GM19372 (cell line): ENCODE results near the gene GADD45G.

ENCODE experiments used
- ATAC-seq: cut with Tn5 transposase; IDR thresholded peaks from one replicate; pipeline ENCODE4 v1.9.1; 2021; ENCODE audit warnings: mild to moderate bottlenecking, low read depth, moderate library complexity; ENCODE audit not compliant: unreplicated experiment

GADD45G gene

DNA sequence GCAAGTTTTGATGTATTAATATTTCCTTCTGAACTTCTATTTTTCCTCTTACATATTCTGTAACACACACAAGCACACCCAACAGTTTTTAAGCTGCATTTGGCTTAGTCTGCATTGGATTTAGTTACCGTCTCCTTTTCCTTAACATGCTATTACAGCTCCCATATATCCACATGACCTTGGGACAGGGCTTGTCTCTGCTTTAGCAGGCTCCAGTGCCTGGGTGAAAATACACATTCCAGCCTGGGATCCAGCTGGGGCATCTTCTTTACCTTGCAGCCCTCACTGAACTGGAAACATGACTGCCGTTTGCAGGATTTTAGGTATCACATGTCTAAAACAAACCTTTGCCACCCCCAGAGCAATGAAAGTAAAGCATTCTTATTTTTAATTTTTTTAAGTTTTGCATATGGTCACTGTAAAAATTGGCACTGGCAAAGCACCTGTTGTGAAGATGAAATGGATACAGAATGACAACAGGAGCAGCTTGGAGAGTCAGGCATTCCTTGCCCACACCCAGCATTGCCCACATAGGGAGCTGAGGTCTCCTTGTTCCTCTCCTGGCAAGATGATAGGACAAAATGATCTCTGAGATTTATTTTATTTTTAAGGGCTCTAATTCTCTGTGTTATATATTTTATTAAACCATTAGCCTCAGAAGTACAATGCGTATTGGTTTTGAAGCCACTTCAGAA is 4.0 kb downstream of the GADD45G start:
- no peak for ATAC-seq

DNA sequence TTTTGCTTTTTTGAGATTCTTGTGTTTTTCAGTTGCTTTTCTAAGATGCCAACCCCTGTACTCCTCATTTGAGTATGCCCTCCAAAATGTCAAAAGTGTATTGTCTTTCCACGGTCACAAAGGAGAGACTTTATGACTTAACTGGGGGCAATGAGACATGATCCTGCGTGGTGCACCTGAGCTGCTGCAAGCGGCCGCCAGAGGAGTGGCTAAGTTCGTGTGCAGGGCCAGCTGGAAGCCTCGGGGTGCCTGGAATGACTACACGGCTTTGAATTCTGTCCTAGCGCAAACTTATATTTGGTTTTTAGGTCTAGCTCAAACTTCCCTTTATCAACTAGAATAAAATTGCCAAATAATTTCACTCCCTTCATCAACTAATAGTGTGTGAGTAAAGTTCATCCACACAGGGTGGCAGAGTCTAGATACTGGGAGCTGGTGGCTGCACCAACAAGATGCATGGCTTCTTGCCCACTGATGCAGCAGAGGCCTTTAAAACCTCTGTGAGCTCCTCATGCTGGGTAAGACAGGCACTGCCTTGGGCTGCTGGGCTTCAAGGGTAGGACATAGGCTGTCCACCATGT is 4.7 kb downstream of the GADD45G start:
- ATAC-seq, result no peak

GRCh38 chr9:89610391-89610925 is 5.6 kb downstream of the GADD45G start:
- ATAC-seq, result no peak

DNA sequence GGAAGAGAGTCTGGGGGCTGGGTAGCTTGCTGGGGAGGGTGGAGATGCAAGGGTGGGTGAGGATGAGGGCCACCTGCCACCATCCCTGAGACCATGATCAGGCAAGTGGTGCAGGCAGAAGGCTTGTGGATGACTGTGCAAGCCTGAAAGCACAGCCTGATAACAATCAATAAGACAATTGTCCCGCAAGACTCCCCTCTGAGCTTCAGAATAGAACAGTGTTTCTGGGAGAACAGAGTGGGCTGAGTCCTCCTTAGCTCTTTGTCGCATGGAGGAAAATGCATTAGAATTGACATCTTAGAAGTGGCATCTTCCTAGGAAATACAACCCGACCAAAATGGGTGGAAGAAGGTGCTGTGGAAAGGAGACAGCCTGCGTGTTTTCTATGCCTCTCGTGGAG is 6.6 kb downstream of the GADD45G start:
- ATAC-seq, result no peak

- ATAC-seq, result no peak
Observed at GRCh38 chr9:89612566-89613278, 7.9 kb downstream of the GADD45G start.

GRCh38 chr9:89613912-89614892 is 9.4 kb downstream of the GADD45G start:
- no peak for ATAC-seq

DNA sequence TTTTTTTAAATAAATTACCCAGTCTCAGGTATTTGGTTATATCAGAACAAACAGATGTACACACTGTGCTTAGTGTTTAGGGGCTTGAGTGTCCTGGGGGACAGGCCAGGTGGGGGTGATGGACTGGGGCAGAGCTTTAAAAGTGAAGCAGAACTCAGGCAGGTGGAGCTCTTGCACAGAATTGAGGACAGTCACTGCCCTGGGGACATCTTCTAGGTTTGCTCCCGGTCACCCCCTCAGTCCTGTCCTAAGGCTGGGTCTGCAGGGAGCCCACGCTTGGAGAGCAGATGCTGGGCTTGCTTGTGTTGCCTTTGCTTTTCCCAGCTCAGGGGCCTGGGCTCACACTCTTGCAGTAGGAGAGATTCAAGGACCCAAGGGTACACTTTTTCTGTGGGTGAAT is 10.8 kb downstream of the GADD45G start:
- ATAC-seq, result no peak

DNA sequence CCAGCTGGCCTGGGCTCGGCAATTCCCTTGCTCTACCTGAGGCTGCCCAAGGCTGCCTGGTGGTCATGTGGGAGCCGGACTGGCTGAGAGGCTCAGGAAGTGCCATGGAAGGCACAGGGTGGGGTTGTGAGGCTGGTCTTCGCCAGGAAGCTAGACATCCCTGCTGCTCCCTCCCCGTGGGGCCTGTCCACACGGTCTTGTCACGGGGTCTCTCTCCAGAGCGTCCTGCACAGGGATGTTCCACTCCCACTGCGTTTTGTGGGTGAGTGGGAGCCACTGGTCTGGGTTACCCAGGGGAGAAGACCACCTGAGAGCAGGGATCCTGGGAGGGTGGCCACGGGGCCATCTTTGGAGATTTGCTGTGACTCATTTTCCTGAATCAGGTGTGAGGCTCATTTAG is 11.6 kb downstream of the GADD45G start:
- ATAC-seq, result no peak

DNA sequence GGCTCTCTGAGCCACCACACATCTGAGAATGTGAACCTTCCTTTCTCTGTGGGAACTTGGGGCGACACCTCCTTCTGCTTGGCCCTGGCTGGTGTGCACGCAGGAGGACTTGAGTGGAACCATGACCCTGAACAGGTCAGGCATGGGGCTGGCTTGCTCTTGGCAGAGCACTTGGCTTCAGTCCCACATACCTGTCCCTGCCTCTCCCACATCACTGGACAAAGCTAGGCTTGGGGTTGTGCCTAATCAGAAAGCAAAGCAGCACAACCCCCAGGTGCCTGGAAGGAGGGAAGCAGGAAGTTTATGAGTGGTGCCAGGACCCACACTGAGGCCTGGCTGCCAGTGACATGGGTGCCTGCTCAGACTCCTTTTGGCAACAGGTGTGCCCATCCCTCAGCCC is 13.2 kb downstream of the GADD45G start:
- no peak for ATAC-seq

- ATAC-seq, result no peak
Observed at GRCh38 chr9:89619019-89619418, 14.2 kb downstream of the GADD45G start.

DNA sequence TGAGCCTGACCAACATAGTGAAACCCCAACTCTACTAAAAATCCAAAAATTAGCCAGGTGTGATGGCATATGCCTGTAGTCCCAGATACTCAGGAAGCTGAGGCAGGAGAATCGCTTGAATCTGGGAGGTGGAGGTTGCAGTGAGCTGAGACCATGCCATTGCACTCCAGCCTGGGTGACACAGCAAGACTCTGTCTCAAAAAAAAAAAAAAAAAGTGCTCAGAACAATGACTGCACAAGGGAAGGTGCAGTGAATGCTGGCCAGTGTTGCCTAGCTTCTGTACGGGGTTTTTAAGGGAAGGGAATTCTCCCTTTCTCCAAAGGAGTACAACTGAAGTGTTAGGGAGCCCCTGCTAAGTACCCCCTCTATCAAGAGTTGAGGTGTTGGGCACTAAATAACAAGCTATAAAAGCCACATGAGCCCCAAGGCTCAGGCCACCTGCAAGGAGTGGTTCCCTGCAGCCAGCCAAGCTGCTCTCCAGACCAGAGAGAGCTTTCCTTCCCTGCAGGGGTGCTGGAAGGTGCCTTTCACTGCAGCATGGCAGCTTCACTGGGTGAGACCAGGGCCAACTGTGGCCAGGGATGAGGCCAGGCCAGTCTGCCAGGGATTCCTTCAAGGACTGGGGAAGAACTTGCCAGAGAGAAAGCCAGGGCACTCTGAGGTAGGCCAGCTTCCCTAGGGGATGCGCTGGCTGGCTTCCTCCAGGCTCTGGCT is 14.8 kb downstream of the GADD45G start:
- no peak for ATAC-seq

DNA sequence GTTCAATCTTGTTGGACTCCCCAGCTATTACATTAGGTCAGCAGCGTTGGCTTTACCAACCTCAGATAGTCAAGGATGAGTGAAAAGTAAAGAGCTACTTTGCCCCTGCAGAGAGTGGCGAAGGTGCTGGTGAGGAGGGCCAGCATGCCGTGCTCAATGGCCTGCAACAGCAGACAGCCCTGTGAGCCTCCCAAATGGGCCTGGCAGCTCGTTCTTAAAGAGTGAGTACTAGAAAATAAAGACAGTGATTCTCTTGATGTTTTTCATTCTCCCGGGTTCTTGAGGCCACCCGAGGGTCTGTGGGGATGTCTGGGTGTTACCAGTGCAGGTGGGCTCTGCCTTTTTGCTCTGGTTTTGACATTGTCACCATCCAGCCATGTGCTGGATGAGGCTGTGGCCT is 16.2 kb downstream of the GADD45G start:
- ATAC-seq, result no peak

DNA sequence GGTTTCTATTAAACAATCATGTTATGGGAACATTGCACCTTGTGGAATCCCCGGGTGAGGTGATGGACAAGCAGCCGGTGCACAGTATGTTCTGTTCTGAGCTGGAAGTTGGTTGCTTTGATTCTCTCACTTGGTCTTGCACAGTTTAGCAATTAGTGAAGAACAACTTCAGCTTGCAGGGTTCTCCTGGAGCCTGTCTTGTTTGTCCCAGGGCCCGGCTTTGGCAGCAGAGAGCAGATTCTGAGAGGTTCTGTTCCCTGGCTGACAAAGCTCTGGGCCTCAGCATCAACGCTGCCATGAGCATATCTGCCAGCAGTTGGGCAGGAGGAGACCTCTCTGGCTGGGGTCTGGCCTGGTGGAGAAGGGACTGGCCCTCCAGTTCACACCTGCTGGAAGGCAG is 16.9 kb downstream of the GADD45G start:
- ATAC-seq, result no peak

DNA sequence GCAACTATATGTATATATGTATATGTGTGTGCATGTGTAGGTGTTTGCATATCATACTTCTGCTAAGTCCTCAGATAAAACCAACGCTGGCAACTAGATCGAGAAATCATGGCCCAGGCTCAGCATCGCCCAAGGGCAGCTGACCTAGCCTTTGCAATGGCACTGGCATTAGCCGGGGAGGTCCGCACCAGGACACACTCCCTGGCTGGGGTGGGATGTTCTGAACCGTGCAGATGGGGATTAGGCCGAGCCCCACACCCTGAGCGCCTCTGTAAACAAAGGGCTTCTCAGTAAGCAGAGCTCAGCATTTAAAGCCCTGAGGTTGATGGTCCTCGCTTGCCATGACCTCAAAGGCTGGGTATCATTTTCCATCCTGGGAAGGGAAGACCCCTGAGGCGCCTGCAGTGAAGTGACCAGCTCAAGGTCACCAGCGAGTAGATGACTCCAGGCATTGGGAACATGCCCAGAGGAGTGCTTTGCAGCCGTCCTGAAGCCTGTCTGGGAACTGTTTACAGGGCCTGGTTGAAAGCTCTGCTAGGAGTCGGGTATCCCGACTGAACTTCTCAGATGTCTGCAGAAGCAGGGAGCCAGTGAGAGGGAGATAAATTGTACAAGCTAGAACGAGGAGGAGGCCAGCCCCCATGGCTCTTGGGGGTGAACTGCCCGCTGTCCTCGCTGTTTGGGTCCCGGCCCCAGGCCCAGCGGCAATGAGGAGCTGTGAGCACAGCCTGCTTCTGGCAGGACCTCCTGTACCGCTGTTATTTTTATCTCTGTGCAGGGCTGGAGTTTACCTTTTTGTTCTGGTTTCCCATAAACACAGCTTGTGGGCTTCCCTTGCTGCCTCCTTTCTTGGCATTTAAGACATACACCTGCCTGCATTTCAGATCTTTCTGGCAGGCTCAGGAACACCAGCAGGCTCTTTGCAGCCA is 18.4 kb downstream of the GADD45G start:
- no peak for ATAC-seq

DNA sequence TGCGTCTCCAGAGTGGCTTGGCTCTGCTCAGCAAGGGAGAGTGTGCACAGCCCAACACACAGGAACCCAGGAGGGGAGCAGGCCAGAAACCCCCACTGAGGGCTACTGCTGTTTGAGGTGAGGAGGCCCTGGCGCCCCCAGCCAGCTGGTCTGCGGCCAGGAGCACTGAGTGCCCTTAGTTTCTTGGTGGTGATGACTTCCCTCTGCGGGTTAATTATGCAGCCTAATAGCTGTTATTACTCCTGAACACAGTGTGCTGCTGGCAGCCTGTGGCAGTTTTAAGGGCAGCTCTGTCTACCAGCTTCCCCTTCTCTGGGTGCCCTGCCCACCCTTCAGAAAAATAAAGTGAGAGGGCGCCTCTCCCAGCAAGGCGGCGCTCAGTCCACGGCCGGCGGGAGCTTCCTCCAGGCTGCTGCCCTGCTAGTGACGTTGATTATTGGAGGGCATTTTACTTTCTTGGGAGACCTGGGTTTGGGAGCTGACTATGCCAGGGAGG is 19.2 kb downstream of the GADD45G start:
- no peak for ATAC-seq

- no peak for ATAC-seq
Observed at GRCh38 chr9:89625721-89626687, 21.2 kb downstream of the GADD45G start.

DNA sequence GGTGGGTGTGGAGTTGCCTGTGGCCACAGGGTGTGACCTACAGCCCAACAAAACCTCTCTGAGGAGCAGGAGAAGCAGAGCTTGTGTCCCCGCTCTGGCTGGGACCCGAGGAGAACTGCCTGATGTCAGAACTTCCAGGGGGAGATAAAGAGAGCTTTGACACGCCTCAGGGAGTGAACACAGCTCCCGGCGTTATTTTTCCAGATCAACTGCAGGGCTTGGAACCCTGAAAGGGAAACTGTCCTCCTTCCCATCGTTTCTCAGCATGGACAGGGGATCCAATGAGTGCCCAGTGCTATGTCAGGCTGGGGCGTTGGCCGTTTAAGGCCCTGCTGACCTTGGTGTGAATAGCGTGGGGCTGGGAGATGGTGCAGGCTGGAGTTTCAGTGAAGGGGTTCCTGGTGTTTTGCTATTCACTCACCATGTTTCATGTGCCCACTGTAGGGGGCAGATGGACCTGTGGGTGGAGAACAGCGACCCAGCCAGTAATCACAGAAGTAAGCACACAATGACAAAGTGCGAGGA is 22.0 kb downstream of the GADD45G start:
- no peak for ATAC-seq
